GM12873 (cell line): ENCODE results near the gene CSMD2.

ENCODE experiments used
- CTCF ChIP-seq: IDR thresholded peaks from 2 replicates; pipeline ENCODE4 v1.5.1; 2012; ENCODE audit warnings: low read depth, mild to moderate bottlenecking, moderate library complexity, low read length, control low read depth; ENCODE audit not compliant: insufficient read depth; ENCODE audit errors: missing control alignments

CSMD2 gene

GRCh38 chr1:33973799-33974545, 191.1 kb downstream of the CSMD2 start:
- TF ChIP-seq CTCF = no peak

GRCh38 chr1:33972676-33973395, 192.2 kb downstream of the CSMD2 start:
- TF ChIP-seq CTCF = no peak

DNA sequence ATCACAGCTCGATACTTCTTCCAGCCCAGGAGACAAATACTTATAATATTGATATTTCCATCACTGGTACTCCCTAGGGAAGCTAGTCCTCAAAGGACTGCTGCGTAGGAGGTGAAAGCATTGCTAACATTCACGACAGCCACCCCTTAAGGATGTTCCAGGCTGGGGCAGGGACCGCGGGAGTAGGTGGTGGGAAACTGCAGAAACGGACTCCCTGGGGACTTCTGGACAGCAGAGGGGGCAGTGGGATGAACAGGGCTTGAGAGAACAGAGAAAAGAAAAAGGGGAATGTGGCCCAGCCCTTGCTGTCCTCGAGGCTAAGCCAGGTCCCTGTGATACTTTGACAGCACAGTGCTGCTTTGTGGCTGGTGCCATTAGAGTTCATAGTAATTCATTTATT, 193.1 kb downstream of the CSMD2 start:
- TF ChIP-seq CTCF = no peak

DNA sequence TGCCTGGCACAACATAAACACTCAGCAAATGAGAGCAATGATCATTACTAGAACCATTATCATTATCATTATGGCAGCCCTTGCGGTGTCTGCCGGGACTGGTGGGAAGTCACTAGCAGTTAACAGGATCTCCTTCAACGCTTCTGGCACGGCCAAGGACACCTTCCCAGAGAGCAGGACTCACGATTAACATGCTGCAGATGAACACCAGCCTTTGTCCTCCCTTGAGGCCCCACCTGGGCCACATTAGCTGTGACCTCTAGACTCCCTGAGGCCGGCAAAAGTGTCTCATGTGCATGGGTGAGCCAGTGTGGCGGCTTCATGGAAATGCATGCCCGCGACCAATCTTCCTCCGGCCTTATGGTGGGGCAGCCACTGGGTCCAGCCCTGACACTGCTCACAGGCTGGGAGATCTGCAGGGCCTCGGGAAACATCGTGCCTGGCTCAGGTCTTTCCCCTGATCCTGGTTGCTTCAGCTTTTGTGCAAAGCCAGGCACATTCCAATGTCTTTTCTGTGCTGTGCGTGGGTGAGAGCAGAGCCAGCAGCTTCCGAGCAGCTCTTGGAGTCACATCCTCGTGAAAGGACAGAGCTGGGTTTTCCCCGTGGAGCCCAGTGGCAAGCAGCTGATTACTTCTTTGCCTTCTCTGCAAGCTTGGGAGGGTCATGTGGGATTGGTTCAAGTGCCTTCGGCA, 193.9 kb downstream of the CSMD2 start:
- TF ChIP-seq CTCF = no peak

- TF ChIP-seq CTCF = no peak
Observed at GRCh38 chr1:33970148-33970825, 194.7 kb downstream of the CSMD2 start.

DNA sequence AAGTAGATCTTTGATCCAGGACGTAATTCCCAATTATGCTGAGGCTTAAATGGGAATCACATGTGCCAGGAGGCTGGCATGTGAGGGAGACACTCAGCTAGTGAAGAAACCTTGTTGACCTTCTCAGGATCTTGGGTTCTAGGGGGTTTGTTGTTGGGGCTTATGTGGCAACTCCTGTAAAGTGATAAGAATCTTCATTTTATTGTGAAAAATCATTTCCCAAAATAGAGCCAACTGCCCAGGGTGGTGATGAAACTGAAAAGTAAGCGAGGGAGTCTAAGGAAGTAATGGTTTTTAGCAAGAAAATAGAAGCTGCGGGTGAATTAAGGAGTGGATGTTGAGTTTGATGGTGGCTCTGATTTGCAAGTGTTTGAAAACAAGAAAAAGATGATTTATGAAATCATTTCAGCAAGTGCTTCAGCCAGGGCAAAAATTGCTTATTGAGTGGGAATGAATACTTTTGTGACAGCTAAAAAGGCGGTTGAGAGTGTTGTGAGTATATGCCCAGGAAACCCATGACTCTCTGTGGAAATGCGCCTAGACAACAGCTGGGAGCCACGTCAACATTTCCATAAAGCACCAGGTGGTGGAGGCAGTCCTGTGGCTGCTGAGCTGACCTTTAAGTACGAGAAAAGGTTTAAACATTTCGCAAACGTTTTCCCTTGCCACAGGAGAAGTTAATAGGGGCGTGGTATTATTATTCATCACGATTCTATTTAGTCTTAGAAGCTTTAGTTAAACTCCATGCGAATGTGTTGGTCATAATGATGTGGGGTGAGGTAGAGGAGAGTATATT, 198.5 kb downstream of the CSMD2 start:
- TF ChIP-seq CTCF = no peak
